ENCODE data around the gene NPAS2.

- TF ChIP-seq CTCF (conservative IDR thresholded peaks at IDR 0.05 in 1 of 2, IDR thresholded peaks at IDR 0.05 in 1 of 2; ENCODE audit: extremely low read depth in 1 of 2, insufficient read depth in 1 of 2, low read depth in 1 of 2, low read length in 2 of 2) (no peak), EZH2 (IDR thresholded peaks at IDR 0.05; ENCODE audit: borderline replicate concordance, low read length) (no peak)
Observed at GRCh38 chr2:100818003-100818605, 1.8 kb upstream of the NPAS2 start.

Measured in mammary epithelial cell (primary cell).